GM10847 (cell line): ENCODE measurements around the gene DLX2.

Experiments used
- POLR2A ChIP-seq: IDR thresholded peaks from 2 replicates; pipeline ENCODE4 v1.6.1; 2011; ENCODE audit not compliant: insufficient read length; ENCODE audit errors: extremely low read depth

DLX2 gene

GRCh38 chr2:172098287-172098649 is 4.4 kb downstream of the DLX2 start:
- no peak for TF ChIP-seq POLR2A

- no peak for TF ChIP-seq POLR2A
These were observed 5.1 kb downstream of the DLX2 start for GRCh38 chr2:172097557-172098131.

GRCh38 chr2:172096626-172097547 is 5.8 kb downstream of the DLX2 start:
- no peak for TF ChIP-seq POLR2A

- TF ChIP-seq POLR2A = no peak
These were observed 6.6 kb downstream of the DLX2 start for GRCh38 chr2:172095905-172096625.

GRCh38 chr2:172095146-172095904 is 7.4 kb downstream of the DLX2 start:
- no peak for TF ChIP-seq POLR2A

- no peak for TF ChIP-seq POLR2A
These were observed 8.2 kb downstream of the DLX2 start for GRCh38 chr2:172094294-172095145.

GRCh38 chr2:172093416-172094293 is 9.0 kb downstream of the DLX2 start:
- no peak for TF ChIP-seq POLR2A

- TF ChIP-seq POLR2A = no peak
These were observed 9.8 kb downstream of the DLX2 start for GRCh38 chr2:172092716-172093415.

- TF ChIP-seq POLR2A = no peak
These were observed 10.7 kb downstream of the DLX2 start for GRCh38 chr2:172091761-172092566.

GRCh38 chr2:172091000-172091641 is 11.6 kb downstream of the DLX2 start:
- no peak for TF ChIP-seq POLR2A
